ENCODE results near the gene RPTOR. TPM values are rescaled to one million over a fixed set of nuclear protein-coding genes. Genes with fewer than 3 reads are reported as not detected.

Gene RPTOR
- total RNA-seq, 1 experiment from 2014 or later = 66.7 TPM

DNA sequence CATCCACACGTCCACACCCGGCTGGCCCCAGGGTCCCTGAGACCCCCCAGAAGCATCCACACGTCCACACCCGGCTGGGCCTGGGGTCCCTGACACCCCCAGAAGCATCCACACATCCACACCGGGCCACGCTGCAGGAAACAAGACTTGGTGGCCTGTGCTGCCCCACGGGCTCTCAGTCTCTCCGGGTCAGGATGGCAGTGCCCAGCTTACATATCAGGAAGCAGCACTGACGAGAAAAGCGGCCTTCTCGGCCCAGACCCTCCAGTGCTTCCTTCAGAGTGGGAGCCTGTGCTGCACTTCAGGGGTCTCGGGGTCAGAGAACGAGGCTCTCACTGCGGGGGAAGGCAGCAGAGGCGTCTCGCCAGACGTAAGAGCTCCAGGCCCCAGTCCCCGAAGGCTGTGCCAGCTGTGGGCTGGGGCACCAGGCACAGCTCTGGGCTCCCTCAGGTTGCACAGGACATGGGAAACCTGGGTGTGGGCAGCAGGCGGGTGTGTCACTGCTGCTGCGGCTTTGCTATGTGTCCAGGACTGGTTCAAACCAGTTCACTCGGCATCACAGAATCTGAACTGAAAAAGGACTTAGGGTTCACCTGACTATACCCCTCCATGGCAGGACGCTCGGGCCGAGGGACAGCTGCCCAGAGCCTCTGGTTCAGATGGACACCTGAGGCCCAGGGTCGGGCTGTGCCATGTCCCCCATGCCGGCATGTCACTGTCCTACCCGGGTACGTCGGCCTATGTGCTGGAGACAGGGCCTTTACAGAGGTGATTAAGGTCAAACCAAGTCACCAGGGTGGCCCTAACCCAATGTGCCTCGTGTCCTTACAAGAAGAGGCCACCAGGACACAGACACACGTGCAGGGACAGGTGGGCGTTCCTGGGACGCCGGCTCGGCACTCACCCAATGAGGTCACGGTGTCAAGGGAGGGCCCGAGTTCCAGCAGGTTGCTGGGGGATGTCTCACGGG lies 406.8 kb downstream of the RPTOR start:
- H3K4me1 Mint-ChIP-seq (ENCODE audit: low read depth, unreplicated experiment) = no peaks in the 10 kb centered on the region
- no peaks in the 10 kb centered on the region for H3K9me3 ChIP-seq
- peaks cover 18% of the 10 kb centered on the region for H3K36me3 Mint-ChIP-seq (ENCODE audit: insufficient read depth, unreplicated experiment)
- DNase-seq = peak in 1 of 2 experiments; percentile 39
- no peaks in the 10 kb centered on the region for H3K27me3 Mint-ChIP-seq (ENCODE audit: insufficient read depth, unreplicated experiment)
- H3K36me3 ChIP-seq (ENCODE audit: control insufficient read depth, insufficient read depth, low read length) = no peaks in the 10 kb centered on the region; the same call in 1 of the 2 replicates
- no TSS peak for BruUV-seq (replicated peaks)
- ChIA-PET CTCF (no interaction called here), POLR2A (no interaction called here)
- H3K4me1 ChIP-seq = no peaks in the 10 kb centered on the region
- H3K4me3 ChIP-seq (ENCODE audit: low read depth, low read length) = no peak overlapping the region
- H3K4me3 Mint-ChIP-seq (ENCODE audit: unreplicated experiment) = no peak overlapping the region
- H3K27ac Mint-ChIP-seq (ENCODE audit: unreplicated experiment) = no peak overlapping the region
- H3K9me3 Mint-ChIP-seq (ENCODE audit: unreplicated experiment) = no peaks in the 10 kb centered on the region
- H3K27me3 ChIP-seq (replicated peaks; ENCODE audit: control insufficient read depth, insufficient read depth, low read length) = no peaks in the 10 kb centered on the region
- TF ChIP-seq, protein P1, sequence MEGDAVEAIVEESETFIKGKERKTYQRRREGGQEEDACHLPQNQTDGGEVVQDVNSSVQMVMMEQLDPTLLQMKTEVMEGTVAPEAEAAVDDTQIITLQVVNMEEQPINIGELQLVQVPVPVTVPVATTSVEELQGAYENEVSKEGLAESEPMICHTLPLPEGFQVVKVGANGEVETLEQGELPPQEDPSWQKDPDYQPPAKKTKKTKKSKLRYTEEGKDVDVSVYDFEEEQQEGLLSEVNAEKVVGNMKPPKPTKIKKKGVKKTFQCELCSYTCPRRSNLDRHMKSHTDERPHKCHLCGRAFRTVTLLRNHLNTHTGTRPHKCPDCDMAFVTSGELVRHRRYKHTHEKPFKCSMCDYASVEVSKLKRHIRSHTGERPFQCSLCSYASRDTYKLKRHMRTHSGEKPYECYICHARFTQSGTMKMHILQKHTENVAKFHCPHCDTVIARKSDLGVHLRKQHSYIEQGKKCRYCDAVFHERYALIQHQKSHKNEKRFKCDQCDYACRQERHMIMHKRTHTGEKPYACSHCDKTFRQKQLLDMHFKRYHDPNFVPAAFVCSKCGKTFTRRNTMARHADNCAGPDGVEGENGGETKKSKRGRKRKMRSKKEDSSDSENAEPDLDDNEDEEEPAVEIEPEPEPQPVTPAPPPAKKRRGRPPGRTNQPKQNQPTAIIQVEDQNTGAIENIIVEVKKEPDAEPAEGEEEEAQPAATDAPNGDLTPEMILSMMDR (IDR thresholded peaks at IDR 0.05; ENCODE audit: insufficient read depth in 1 of 2, low read depth in 1 of 2, low read length in 1 of 2, severe bottlenecking in 1 of 2, unreplicated experiment in 1 of 2) = no peak
- intact Hi-C loops (cut with micrococcal nuclease; ENCODE audit: unreplicated experiment) = no loop called here

DNA sequence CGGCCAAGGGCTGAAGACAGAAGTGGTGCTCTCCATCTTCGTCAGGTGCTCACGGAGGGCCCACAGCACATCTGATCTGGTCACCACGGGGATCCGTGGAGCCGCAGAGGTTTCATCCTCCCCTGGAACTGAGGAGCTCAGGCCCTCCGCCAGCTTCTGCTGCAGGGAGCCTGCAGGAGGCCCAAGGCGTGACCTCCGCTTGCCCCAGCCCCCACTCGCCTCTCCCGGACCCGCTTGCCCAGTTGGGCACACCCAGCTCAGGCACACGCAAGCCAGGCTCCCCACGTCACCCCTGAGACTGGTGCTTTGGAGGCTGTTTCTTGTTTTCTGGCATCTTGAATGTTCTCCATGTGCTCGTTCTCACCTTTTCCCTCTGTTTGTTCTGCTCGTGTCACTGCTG lies 407.7 kb downstream of the RPTOR start:
- Histone ChIP-seq H3K27me3 (replicated peaks; ENCODE audit: control insufficient read depth, insufficient read depth, low read length) (no peaks in the 10 kb centered on the region), H3K36me3 (ENCODE audit: control insufficient read depth, insufficient read depth, low read length) (no peaks in the 10 kb centered on the region), H3K4me3 (ENCODE audit: low read depth, low read length) (no peak overlapping the region), H3K9me3 (no peaks in the 10 kb centered on the region), H3K4me1 (no peaks in the 10 kb centered on the region)
- peak in 1 of 2 experiments; percentile 22 for DNase-seq
- CTCF ChIA-PET = no interaction called here
- no peaks in the 10 kb centered on the region for H3K9me3 Mint-ChIP-seq (ENCODE audit: unreplicated experiment)
- peaks cover 16% of the 10 kb centered on the region for H3K36me3 Mint-ChIP-seq (ENCODE audit: insufficient read depth, unreplicated experiment)
- H3K27me3 Mint-ChIP-seq (ENCODE audit: insufficient read depth, unreplicated experiment) = no peaks in the 10 kb centered on the region
- H3K27ac Mint-ChIP-seq (ENCODE audit: unreplicated experiment) = no peak overlapping the region
- BruUV-seq (replicated peaks) = no TSS peak
- intact Hi-C loops (cut with micrococcal nuclease; ENCODE audit: unreplicated experiment) = no loop called here
- TF ChIP-seq, protein P1 (IDR thresholded peaks at IDR 0.05; ENCODE audit: insufficient read depth in 1 of 2, low read depth in 1 of 2, low read length in 1 of 2, severe bottlenecking in 1 of 2, unreplicated experiment in 1 of 2) = no peak
- H3K4me1 Mint-ChIP-seq (ENCODE audit: low read depth, unreplicated experiment) = no peaks in the 10 kb centered on the region
- POLR2A ChIA-PET = no interaction called here
- H3K4me3 Mint-ChIP-seq (ENCODE audit: unreplicated experiment) = no peak overlapping the region

DNA sequence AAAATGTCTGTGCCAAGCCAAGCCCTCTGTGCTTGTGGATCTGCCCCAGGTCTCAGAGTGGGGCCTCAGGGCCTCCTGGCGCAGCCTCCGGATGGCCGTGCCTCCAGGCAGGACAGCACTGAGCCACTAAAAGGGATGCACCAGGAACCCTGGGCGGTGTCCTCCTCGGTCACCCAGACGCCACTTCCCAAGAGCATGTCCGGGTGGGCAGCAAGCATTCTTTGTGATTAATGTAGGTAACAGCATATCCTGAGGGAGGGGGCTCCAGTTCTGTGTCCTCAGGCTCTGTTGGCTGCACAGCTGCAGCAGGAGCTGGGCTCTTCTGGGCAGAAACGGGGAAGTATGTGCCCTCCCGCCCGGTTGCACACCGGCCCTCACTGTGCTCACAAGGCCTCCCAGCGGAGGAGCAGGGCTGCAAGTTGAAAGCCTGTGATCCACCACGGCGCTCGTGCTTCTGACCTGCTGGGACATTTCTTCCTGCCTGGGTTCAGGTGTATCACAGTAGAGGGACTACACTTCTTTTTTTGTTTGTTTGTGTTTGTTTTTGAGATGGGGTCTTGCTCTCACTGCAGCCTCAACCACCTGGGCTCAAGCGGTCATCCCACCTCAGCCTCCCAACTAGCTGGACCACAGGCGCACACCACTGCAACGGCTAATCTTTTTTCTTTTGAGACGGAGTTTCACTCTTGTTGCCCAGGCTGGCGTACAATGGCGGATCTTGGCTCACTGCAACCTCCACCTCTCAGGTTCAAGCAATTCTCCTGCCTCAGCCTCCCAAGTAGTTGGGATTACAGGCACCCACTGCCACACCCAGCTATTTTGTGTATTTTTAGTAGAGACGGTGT lies 409.1 kb downstream of the RPTOR start:
- H3K27me3 ChIP-seq (replicated peaks; ENCODE audit: control insufficient read depth, insufficient read depth, low read length) = no peaks in the 10 kb centered on the region
- DNase-seq = peak in 1 of 2 experiments; percentile 14
- H3K36me3 ChIP-seq (ENCODE audit: control insufficient read depth, insufficient read depth, low read length) = no peaks in the 10 kb centered on the region
- H3K4me1 Mint-ChIP-seq (ENCODE audit: low read depth, unreplicated experiment) = no peaks in the 10 kb centered on the region
- TF ChIP-seq, protein P1 (IDR thresholded peaks at IDR 0.05; ENCODE audit: insufficient read depth in 1 of 2, low read depth in 1 of 2, low read length in 1 of 2, severe bottlenecking in 1 of 2, unreplicated experiment in 1 of 2) = no peak
- H3K9me3 ChIP-seq = no peaks in the 10 kb centered on the region
- no peaks in the 10 kb centered on the region for H3K27me3 Mint-ChIP-seq (ENCODE audit: insufficient read depth, unreplicated experiment)
- CTCF ChIA-PET = no interaction called here
- no peak overlapping the region for H3K27ac Mint-ChIP-seq (ENCODE audit: unreplicated experiment)
- no peaks in the 10 kb centered on the region for H3K9me3 Mint-ChIP-seq (ENCODE audit: unreplicated experiment)
- no peak overlapping the region for H3K4me3 Mint-ChIP-seq (ENCODE audit: unreplicated experiment)
- no peak overlapping the region for H3K4me3 ChIP-seq (ENCODE audit: low read depth, low read length)
- BruUV-seq (replicated peaks) = no TSS peak
- H3K36me3 Mint-ChIP-seq (ENCODE audit: insufficient read depth, unreplicated experiment) = peaks cover 16% of the 10 kb centered on the region
- H3K4me1 ChIP-seq = no peaks in the 10 kb centered on the region
- intact Hi-C loops (cut with micrococcal nuclease; ENCODE audit: unreplicated experiment) = no loop called here
- POLR2A ChIA-PET = no interaction called here
